HG02798 (cell line): Measurements from ENCODE around the gene KIZ.
"Not testable (repeated sequence)": the region's sequence is repeated elsewhere in the genome, so short reads cannot be mapped to it uniquely, and the experiment has no call there.

Source experiments
- ATAC-seq: cut with Tn5 transposase; IDR thresholded peaks from one replicate; pipeline ENCODE4 v1.9.1; 2021; ENCODE audit warnings: mild to moderate bottlenecking; ENCODE audit not compliant: unreplicated experiment, poor library complexity

Gene KIZ

DNA sequence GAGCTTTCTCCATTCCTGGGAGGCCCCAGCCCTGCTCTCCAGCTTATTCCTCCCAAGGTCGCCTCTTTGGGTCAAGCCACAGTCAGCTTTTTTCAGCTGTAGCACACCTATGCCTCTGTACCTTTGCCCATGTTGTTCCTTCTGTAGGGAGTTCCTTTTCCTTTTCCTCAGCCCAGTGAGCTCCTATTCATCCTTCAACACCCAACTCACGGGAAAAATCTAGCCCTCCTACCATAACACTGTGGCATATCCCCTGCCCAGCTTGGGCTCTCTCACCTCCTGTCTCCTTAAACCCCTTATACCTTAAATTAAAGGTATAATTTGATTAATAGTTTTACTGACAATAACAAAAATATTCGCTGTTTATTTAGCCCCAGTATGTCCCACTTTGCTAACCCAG lies 118.9 kb downstream of the KIZ start:
- ATAC-seq: no peak

DNA sequence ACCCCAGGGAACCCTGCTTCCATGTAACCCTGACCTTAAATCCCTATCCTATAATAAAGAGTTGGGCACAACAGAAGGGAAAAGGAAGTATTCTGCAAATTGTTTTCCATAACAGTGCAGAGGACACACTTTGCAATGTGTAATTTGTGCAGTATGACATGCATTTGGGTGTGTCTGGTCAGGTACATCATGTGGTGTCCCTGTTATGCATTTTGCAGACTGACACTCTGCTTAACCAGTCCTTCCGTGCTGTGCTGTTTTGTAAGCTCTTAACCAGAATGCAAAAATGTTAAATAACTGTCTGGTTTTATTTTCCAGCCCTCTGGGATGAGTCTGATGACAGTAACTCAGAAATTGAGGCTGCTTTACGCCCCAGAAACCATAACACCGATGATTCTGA lies 120.3 kb downstream of the KIZ start:
- ATAC-seq: no peak

DNA sequence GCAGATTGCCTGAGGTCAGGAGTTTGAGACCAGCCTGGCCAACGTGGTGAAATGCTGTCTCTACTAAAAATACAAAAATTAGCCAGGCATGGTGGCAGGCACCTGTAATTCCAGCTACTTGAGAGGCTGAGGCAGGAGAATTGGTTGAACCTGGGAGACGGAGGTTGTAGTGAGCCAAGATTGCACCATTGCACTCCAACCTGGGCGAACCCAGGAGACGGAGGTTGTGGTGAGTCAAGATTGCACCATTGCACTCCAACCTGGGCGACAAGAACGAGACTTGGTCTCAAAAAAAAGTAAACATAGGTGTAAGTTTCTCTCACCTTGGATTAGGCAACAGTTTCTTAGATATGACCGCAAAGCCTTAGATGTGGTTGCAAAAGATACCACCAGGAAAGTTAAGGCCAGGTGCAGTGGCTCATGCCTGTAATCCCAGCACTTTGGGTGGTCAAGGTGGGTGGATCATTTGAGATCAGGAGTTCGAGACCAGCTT lies 121.8 kb downstream of the KIZ start:
- not testable (repeated sequence) for ATAC-seq

DNA sequence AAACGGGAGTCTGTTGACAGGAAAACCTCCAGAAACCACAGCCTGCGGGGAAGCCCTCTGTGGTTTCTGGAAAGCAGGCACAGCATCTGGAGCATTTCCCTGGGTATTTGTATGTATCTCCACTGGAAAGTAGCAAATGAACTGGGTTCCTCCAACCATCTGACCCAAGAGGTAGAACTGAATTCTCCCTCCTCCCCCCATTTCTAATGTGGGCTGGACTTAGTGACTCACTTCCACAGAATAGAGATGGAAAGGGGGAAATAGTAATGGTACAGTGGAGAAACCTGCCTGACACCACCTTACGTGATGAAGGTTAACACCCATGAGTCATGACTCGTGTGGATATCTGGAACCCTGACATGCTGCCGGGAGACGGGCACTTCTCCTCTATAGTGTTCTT lies 125.4 kb downstream of the KIZ start:
- ATAC-seq: no peak

DNA sequence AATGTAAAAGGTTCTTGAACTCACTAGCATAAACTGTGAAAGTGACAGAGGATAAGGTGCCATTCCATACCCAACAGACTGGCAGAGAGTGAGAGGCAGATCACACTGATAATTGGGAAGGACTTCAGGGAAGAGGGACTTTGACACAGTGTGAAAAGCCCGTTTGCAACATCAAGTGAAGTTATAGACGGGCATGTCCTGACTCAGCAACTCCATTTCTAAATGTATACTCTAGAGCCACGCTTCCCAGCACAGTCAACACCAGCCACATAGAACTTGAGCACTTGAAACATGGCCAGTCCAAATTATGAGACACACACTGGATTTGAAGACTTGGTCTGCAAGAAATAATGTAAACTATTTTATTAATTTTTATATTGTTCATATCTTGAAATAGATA lies 131.3 kb downstream of the KIZ start:
- no peak for ATAC-seq

DNA sequence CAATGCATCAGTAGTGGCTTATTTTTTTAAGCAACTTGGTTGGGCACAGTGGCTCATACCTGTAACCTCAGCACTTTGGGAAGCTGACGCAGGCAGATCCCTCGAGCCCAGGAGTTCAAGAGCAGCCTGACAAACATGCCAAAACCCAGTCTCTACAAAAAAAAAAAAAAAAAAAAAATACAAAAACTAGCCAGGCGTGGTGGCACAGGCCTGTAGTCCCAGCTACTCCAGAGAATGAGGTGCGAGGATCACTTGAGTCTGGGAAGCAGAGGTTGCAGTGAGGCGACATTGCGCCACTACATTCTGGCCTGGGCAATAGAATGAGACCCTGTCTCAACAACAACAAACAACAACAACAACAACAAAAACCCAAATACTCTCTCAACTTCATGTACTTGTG lies 132.5 kb downstream of the KIZ start:
- no peak for ATAC-seq

DNA sequence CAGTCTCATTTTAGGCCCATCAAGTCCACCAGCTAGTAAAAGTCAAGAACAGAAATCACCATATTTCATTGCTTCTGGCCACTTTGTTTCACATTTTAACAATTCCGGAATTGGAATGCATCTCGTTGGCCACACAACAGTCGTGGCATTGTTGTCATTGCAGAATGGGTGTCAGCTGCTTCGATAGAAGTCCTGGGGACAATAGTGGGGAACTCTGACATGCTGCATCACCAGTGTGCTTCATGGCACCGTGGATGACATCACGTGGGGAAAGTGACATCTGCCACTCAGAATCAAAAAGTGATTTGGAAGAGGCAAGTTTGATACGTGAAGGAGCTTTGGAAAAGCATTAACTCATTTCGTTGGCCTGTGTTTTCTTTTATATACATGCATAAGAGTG lies 133.5 kb downstream of the KIZ start:
- ATAC-seq: no peak

DNA sequence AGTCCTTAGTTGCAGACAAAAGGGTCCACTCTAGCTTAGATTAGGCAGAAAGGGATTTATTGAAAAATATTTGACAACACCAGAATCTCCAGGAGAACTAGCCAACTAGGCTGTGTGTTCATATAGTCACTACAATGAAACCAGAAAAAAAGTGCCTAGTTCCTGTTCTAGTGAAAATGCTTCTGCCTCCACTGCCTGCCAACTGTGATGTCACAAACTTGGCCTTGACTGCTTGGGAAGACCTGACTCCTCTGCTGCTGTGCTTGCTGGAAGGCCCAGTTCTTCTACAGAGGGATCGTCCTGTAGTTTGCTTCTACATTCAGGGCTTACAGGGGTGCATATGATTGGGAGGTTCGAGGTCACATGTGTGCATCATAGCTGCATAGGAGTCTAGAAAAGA lies 136.9 kb downstream of the KIZ start:
- no peak for ATAC-seq

DNA sequence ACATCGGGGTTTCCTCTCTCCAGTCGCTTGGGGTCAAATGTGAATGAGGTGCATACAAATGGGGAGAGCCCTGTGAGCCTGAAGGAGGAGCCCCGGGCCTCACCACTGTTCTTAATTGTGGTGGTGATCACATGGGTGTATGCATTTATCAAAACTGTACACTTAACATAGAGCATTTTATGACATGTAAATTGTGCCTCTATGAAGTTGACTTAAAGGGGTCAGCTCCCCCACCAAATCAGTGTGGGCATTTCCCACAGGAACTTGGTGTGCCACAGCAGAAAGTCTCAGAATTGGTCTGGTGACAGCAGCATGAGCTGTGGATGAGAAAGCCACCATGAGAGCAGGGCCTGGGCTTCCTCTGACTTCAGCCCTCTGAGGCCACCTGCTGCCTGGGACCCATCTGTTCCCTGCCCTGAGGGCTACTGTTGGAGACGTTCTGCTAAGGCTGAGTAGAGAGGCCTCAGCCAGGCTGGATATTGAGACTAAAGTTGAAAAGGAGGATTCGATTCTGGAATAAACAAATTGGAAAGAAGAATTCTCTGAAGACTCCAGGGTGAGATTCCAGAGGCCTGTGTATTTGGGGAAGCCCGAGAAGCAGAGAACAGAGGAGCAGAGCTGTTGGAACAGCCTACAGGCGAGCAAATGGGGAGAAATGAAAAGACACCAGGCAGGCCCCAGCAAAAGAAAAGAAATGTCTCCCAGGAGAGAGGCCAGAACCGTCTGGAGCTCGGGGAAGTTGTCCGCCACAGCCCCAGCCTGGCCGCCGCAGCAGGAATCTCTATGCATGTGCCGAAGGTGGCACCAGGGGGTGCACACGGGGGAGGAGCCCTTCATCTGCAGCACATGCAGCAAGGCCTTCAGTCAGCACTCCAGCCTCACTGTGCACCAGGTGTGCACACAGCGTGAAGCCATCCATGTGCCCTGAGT lies 139.6 kb downstream of the KIZ start:
- no peak for ATAC-seq

DNA sequence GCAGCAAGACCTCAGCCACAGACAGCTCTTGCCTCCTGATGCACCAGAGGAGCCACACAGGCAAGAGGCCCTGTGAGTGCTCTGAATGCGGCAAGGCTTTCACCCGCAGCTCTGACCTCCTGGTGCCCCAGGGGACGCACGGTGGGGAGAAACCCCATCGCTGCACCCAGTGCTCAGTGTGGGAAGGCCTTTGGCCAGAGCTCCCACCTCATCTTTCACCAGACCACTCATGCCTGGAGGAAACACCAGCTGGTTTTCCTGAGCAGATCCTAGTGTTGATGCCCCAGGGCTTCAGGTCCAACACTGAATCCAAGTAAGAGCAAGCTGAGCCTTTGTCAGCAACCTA lies 140.3 kb downstream of the KIZ start:
- no peak for ATAC-seq

DNA sequence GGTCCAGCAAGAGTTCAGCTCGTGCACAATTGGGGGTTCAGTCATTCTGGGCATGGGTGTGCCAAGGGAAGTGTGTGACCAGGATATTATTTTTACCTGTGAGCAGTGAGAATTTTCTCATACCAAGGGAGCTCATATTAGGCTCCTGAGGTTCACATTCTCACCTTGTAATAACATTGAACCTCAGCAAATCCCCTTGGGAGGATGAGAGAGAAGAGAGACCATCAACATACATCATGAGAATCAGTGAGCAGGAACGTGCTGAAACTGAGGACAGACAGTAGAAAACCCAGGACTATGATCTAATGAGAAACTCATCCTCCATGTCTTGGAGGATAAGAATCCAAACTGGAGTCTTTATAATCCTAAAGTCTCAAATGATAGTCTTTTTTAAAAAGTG lies 143.9 kb downstream of the KIZ start:
- no peak for ATAC-seq

DNA sequence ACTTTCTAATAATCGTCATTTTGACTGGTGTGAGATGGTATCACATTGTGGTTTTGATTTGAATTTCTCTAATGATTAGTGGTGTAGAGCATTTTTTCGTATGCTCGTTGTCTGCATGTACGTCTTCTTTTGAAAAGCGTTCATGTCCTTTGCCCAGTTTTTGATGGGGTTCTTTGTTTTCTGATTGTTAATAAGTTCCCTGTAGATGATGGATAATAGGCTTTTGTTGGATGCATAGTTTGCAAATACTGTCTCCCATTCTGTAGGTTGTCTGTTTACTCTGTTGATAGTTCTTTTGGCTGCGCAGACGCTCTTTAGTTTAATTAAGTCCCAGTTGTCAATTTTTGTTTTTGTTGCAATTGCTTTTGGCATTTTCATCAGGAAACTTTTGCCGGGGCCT lies 144.9 kb downstream of the KIZ start:
- no peak for ATAC-seq

DNA sequence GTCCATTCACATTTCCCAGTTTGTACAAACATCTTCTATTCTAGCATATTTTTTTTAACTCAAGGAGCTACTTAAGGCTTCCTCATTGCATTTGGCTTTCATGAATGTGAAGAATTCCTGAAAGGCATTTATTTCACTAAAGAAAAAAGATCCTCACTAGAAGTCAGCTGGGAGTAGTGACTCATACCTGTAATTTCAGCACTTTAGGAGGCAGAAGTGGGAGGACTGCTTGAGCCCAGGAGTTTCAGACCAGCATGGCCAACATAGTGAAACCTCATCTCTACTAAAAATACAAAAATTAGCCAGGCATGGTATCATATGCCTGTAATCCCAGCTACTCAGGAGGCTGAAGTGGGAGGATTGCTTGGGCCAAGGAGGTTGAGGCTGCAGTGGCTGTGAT lies 146.4 kb downstream of the KIZ start:
- ATAC-seq: peak; percentile 56

DNA sequence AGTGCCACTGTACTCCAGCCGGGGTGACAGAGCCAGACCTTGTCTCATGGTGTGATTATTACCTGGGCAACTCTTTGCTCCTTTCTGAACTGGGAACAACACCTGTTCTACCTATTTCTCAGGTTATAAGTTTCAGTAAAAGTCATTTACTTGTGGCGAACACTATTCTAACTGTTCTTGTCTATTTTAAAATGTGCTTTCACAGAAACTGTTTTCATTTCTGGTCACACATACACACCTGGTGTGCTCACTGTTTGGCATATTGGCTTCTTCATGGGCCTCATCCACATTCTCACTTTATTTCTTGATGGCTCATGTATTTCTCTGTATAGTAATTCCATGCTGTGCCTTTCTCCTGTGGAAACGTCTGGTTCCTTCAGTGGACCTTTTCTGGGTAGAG lies 146.8 kb downstream of the KIZ start:
- peak; percentile 75 for ATAC-seq

DNA sequence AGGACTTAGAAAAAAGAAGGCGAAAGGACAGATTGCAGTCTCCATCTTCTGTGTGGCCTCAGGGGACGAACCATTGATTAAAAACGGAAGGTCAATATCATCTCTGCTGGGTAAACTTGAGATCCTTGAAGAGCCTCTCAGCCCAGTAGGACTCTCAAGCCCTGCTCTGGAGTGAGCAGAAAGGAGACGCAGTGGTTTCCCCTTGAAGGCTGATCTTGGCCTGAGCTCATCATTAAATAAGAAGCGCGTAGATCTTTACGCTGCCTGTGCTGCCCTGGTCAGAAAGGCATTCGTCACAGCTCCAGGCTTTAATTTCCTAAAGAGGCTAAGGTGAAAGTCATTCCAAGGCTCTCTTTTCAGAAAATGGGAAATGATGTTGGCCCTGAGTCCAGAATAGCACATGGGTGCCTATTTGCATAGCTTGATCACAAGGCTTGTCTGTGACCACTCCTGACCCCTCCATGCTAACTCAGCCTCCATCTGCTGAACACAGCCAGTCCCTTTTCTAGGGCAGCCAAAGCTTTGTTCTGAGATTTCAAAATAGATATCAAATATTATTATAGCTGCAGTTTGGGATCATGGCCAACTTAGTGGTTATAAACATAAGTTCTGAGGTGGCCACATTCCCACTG lies 148.0 kb downstream of the KIZ start:
- ATAC-seq: no peak

DNA sequence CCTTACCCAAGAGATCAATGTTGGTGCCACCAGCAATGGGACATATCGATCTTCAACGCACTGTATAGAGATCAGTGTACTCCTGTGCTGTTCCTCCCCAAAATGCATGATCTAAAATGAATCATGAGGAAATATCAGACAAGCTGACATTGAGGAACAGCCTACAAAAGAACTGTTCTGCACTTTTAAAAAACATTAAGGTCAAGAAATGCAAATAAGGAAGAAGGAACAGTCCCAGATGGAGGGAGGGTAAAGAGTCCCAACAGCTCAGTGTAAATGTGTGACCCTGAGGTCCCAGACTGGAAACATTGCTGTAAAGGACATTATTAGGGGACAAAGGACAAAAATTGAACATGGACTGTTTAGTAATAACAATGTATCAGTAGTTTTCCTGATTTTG lies 152.9 kb downstream of the KIZ start:
- ATAC-seq: no peak

DNA sequence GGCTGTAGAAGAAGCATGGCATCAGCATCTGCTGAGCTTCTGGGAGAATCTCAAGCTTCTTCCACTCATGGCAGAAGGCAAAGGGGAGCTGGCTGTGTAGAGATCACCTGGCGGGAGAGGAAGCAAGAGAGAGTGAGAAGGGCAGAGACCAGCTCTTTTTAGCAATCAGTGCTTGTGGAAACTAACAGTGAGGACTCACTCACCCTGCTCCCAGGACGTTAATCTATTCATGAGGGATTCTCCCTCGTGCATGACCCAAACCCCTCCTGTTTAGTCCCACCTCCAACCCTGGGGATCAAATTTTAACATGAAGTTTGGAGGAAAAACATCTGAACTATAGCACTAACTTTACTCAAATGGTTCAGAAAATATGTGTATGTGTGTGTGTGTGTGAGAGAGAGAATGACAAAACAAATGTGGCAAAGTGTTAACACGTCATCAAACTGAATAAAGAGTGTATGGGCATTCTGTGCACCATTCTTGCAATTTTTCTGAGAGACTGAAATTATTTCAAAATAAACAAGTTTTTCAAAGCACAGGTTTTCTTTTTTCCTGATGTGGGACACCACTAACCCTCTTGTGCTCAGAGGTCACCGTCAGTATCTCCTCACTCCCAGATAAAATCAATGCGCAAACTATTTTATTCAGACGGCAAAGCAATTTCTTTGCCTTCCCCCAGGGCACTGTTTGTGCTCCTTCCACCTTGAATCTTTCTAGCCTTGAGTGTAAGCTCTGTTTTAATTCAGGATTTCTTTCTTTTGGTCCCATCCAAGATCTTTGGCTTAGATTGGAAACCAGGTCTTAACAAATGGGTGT lies 154.0 kb downstream of the KIZ start:
- ATAC-seq: no peak

DNA sequence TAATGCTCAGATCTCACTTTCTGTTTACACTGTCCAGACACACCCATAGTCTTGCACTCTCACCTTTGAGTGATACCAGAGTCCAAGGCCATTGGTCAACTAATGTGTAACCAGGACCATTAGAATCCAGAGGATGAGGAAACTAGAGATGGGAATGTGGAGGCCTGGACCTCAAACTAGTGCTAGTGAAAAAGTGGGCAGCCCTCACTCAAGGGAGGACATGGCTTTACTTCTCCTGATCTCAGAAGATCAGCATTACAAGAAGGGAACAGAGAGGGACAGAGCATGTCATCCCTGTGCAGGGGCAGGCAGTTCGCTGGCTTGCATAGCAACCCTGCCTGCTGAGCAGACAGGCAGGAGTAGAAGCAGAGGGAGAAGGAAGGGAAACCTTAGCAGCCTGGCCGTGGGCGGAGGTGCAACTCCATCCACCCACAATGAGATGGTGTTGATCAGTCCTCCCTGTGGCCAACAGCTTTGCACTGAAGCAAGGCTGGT lies 154.7 kb downstream of the KIZ start:
- peak; percentile 83 for ATAC-seq

DNA sequence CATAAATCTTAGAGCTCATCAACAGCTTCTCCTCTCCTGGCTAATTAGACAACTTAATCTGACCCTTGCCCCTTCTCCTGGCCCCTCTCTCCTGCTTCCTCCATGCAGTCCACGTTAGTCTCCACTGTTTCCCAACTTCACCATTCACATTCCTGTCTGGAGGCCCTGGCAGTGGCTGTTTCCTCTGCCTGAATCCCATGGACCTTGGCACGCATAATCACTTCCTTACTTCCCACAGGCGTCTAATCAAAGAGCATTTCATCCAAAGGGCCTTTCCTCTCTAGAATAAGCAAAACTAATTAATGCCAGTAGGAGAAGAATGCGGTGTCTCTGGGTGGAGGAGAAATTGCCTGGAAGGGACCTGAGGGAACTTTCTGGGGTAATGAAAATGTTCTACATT lies 160.9 kb downstream of the KIZ start:
- ATAC-seq: no peak

DNA sequence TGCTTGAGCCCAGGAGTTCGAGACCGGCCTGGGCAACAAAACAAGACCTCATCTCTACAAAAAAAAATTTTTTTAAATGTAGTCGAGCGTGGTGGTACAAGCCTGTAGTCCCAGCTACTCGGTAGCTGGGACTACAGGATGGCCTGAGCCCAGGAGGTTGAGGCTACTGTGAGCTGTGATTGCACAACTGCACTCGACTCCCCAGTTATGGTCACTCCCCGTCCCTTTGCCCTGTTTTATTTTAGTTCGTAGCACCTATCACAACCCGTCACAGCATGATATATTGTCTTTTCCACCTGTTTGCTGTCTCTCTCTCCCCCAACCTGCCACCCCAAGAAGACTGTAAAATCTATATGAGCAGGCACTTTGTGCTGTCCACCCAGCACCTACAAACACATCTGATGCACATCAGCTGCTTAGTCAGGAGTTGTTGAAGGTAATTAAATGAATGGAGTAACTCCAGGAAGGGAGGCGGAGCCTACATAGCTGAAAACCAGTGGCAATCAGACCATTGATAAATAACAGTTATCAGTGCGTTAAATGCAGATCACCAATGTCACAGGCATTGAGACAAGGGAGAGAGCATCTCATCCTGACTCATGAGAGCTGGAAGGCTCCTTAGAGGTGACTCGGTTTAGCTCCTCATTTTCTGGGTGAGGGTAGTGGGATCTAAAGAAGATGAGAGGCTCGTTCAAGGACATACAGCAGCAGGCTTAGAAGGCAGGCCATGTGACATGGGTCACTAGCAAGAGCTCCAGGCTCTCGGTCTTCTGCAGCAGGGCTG lies 162.9 kb downstream of the KIZ start:
- ATAC-seq: no peak
